HEK293 (cell line): Measurements from ENCODE around the gene STK39.

Experiments used
- CTCF ChIA-PET: fragments of 350-600 bp; formaldehyde crosslinking; extraction: SDS; loops from one replicate; lab custom pipeline; 2021; ENCODE audit warnings: antibody characterized with exemption; lab: Yijun Ruan, JAX
- POLR2A ChIA-PET: fragments of 300-600 bp; formaldehyde crosslinking; extraction: SDS; loops from one replicate; lab custom pipeline; 2020; ENCODE audit warnings: antibody characterized with exemption, inconsistent platforms; lab: Yijun Ruan, JAX
- H3K27ac ChIP-seq: fragments of 200-500 bp; sonication (Bioruptor generic); 2 replicates; pipeline ENCODE4 v1.5.1; 2014; ENCODE audit warnings: low read depth, low read length, control low read depth, inconsistent platforms; ENCODE audit errors: extremely low read depth
- H3K36me3 ChIP-seq, 2 experiments: fragments of 200-500 bp in 1 of 2; sonication (Bioruptor generic) in 1 of 2; 1 replicate in 1 of 2; 2 replicates in 1 of 2; pipeline ENCODE4 v1.5.1; 2014 to 2017; ENCODE audit warnings: inconsistent platforms in 2 of 2, low read length in 2 of 2; ENCODE audit not compliant: control insufficient read depth in 2 of 2, insufficient read depth in 1 of 2
- H3K4me1 ChIP-seq: fragments of 200-500 bp; sonication (Bioruptor generic); 2 replicates; pipeline ENCODE4 v1.5.1; 2014; ENCODE audit warnings: mild to moderate bottlenecking, low read length, inconsistent platforms; ENCODE audit not compliant: control insufficient read depth, insufficient read depth
- H3K4me3 ChIP-seq: 2 replicates; pipeline ENCODE4 v1.5.1; 2011; ENCODE audit warnings: low read depth, mild to moderate bottlenecking, control low read depth, low read length, moderate library complexity
- H3K9me3 ChIP-seq: fragments of 200-500 bp; sonication (Bioruptor generic); 2 replicates; pipeline ENCODE4 v1.5.1; 2014; ENCODE audit warnings: low read depth, low read length, inconsistent platforms; ENCODE audit not compliant: control insufficient read depth, insufficient read depth
- ATF2 ChIP-seq: fragments of 450-650 bp; formaldehyde crosslinking; IDR thresholded peaks from 2 replicates; pipeline ENCODE4 v1.5.1; 2016; ENCODE audit warnings: missing biosample characterization, missing genetic modification characterization, low read depth
- BCL6B ChIP-seq: fragments of 450-650 bp; formaldehyde crosslinking; IDR thresholded peaks from 2 replicates; pipeline ENCODE4 v1.5.1; 2017; ENCODE audit warnings: missing biosample characterization, missing genetic modification characterization
- MYNN ChIP-seq: fragments of 450-650 bp; formaldehyde crosslinking; IDR thresholded peaks from 2 replicates; pipeline ENCODE4 v1.5.1; 2016; ENCODE audit warnings: missing biosample characterization, missing genetic modification characterization, borderline replicate concordance
- SCRT1 ChIP-seq: fragments of 450-650 bp; formaldehyde crosslinking; IDR thresholded peaks from 2 replicates; pipeline ENCODE4 v1.5.1; 2016; ENCODE audit warnings: missing biosample characterization, missing genetic modification characterization, borderline replicate concordance
- TSHZ1 ChIP-seq: fragments of 450-650 bp; formaldehyde crosslinking; IDR thresholded peaks from 2 replicates; pipeline ENCODE4 v1.5.1; 2016; ENCODE audit warnings: missing biosample characterization, missing genetic modification characterization, borderline replicate concordance
- ZBTB10 ChIP-seq: fragments of 450-650 bp; formaldehyde crosslinking; IDR thresholded peaks from 2 replicates; pipeline ENCODE4 v1.5.1; 2016; ENCODE audit warnings: missing biosample characterization, missing genetic modification characterization
- ZBTB26 ChIP-seq: fragments of 450-650 bp; formaldehyde crosslinking; optimal IDR thresholded peaks from 2 replicates; pipeline ENCODE3; 2016; ENCODE audit warnings: missing biosample characterization, mild to moderate bottlenecking, missing genetic modification characterization
- ZNF2 ChIP-seq: fragments of 450-650 bp; formaldehyde crosslinking; IDR thresholded peaks from 2 replicates; pipeline ENCODE4 v1.5.1; 2016; ENCODE audit warnings: missing biosample characterization, missing genetic modification characterization
- ZNF274 ChIP-seq, 2 experiments: fragments of 200-500 bp in 1 of 2; fragments of 450-650 bp in 1 of 2; sonication (Bioruptor generic) in 1 of 2; formaldehyde crosslinking in 1 of 2; IDR thresholded peaks; 2 replicates each; pipeline versions ENCODE4 v1.5.1 to v1.6.1; 2014 to 2016; ENCODE audit warnings: borderline replicate concordance in 1 of 2, inconsistent platforms in 1 of 2, low read length in 1 of 2, missing biosample characterization in 1 of 2, missing genetic modification characterization in 1 of 2
- ZNF394 ChIP-seq: fragments of 450-650 bp; formaldehyde crosslinking; IDR thresholded peaks from 2 replicates; pipeline ENCODE4 v1.5.1; 2016; ENCODE audit warnings: missing biosample characterization, missing genetic modification characterization, mild to moderate bottlenecking, moderate library complexity, borderline replicate concordance
- ZNF416 ChIP-seq: fragments of 450-650 bp; formaldehyde crosslinking; IDR thresholded peaks from 2 replicates; pipeline ENCODE4 v1.5.1; 2016; ENCODE audit warnings: missing biosample characterization, missing genetic modification characterization
- ZNF529 ChIP-seq: fragments of 450-650 bp; formaldehyde crosslinking; IDR thresholded peaks from 2 replicates; pipeline ENCODE4 v1.5.1; 2017; ENCODE audit warnings: missing genetic modification characterization, missing biosample characterization; ENCODE audit not compliant: insufficient replicate concordance
- ZNF600 ChIP-seq: fragments of 450-650 bp; formaldehyde crosslinking; IDR thresholded peaks from 2 replicates; pipeline ENCODE4 v1.5.1; 2016; ENCODE audit warnings: missing biosample characterization, missing genetic modification characterization
- ZNF654 ChIP-seq: fragments of 450-650 bp; formaldehyde crosslinking; IDR thresholded peaks from 2 replicates; pipeline ENCODE4 v1.5.1; 2016; ENCODE audit warnings: low read depth, missing biosample characterization, missing genetic modification characterization
- ZNF670 ChIP-seq: fragments of 450-650 bp; formaldehyde crosslinking; IDR thresholded peaks from 2 replicates; pipeline ENCODE4 v1.5.1; 2016; ENCODE audit warnings: missing biosample characterization, missing genetic modification characterization, low read depth
- ZNF707 ChIP-seq: fragments of 450-650 bp; formaldehyde crosslinking; IDR thresholded peaks from 2 replicates; pipeline ENCODE4 v1.5.1; 2016; ENCODE audit warnings: missing biosample characterization, missing genetic modification characterization
- ZNF76 ChIP-seq: fragments of 450-650 bp; formaldehyde crosslinking; IDR thresholded peaks from 2 replicates; pipeline ENCODE4; 2016; ENCODE audit warnings: low read depth, missing biosample characterization, missing genetic modification characterization, borderline replicate concordance
- ZNF776 ChIP-seq: fragments of 450-650 bp; formaldehyde crosslinking; IDR thresholded peaks from 2 replicates; pipeline ENCODE4 v1.5.0; 2017; ENCODE audit warnings: missing biosample characterization, missing genetic modification characterization, borderline replicate concordance

STK39 gene

GRCh38 chr2:168295051-168295450, 47.7 kb upstream of the STK39 start (continued):
- TF ChIP-seq BCL6B (tag by site-specific recombination) (no peak), ZNF2 (tag by site-specific recombination) (no peak), ZBTB10 (tag by site-specific recombination) (no peak)

- H3K9me3 ChIP-seq = no peaks in the 10 kb centered on the region
- ChIA-PET CTCF (interaction anchor here (0.8 to 1.6 kb wide), 3 partner anchors 14 to 133 kb away, joined by 3 to 4 read pairs (median 3); no protein-coding TSS in a partner anchor), POLR2A (no interaction called here)
- no peak overlapping the region for H3K27ac ChIP-seq
- H3K4me3 ChIP-seq = no peak overlapping the region
- H3K36me3 ChIP-seq = no peaks in the 10 kb centered on the region
- TF ChIP-seq ZNF670 = no peak
- TF ChIP-seq ZNF600 = no peak
- TF ChIP-seq ZNF529 (tag by site-specific recombination) = no peak
- TF ChIP-seq ZNF394 = no peak
- H3K4me1 ChIP-seq = no peaks in the 10 kb centered on the region
These were observed 47.0 kb upstream of the STK39 start for GRCh38 chr2:168294409-168294808.

GRCh38 chr2:168293766-168294165, 46.4 kb upstream of the STK39 start:
- CTCF ChIA-PET = interaction anchor here (0.6 to 1.6 kb wide), 4 partner anchors 28 to 175 kb away, joined by 3 to 4 read pairs (median 4); no protein-coding TSS in a partner anchor

More at GRCh38 chr2:168293766-168294165, 46.4 kb upstream of the STK39 start:
- Histone ChIP-seq H3K4me3 (no peak overlapping the region), H3K36me3 (no peaks in the 10 kb centered on the region), H3K27ac (no peak overlapping the region), H3K9me3 (no peaks in the 10 kb centered on the region), H3K4me1 (no peaks in the 10 kb centered on the region)
- no peak for TF ChIP-seq ZNF654 (tag by site-specific recombination)
- TF ChIP-seq MYNN (tag by site-specific recombination) = no peak
- TF ChIP-seq TSHZ1 = no peak
- TF ChIP-seq ZNF707 (tag by site-specific recombination) = no peak
- TF ChIP-seq ZNF274 (IDR thresholded peaks at IDR 0.05; ENCODE audit: low read length) = no peak
- TF ChIP-seq ZNF274 (tag by site-specific recombination; IDR thresholded peaks at IDR 0.05; ENCODE audit: borderline replicate concordance) = no peak
- TF ChIP-seq ZBTB26 (tag by site-specific recombination) = no peak
- TF ChIP-seq ZNF776 (tag by site-specific recombination) = no peak
- no peak for TF ChIP-seq ATF2 (tag by site-specific recombination)
- TF ChIP-seq ZNF416 (tag by site-specific recombination) = no peak
- TF ChIP-seq SCRT1 = no peak
- TF ChIP-seq ZNF76 = no peak
- POLR2A ChIA-PET = no interaction called here
